GM12878 (cell line): Measurements from ENCODE around the gene STXBP1. TPM values are rescaled to one million over a fixed set of nuclear protein-coding genes. Genes with fewer than 3 reads are reported as not detected.

Source experiments
- ATAC-seq: fragments of 200-7000 bp; cut with Tn5 transposase; 3 replicates; pipeline ENCODE4 v1.9.1; 2020; ENCODE audit warnings: mild to moderate bottlenecking, moderate library complexity
- BruUV-seq: library from RNA; stranded (reverse); fragments of 400-500 nt; replicated peaks from 2 replicates; lab custom pipeline; 2021; lab: Mats Ljungman, UMichigan
- CTCF ChIA-PET: fragments of 300-600 bp; sonication (Branson Sonifier 250); formaldehyde crosslinking; extraction: SDS; loops from one replicate; lab custom pipeline; 2021; ENCODE audit warnings: inconsistent platforms; lab: Yijun Ruan, JAX
- POLR2A ChIA-PET: fragments of 350-600 bp; formaldehyde crosslinking; extraction: SDS; loops from one replicate; lab custom pipeline; 2021; ENCODE audit warnings: inconsistent platforms; lab: Charles Lee
- RAD21 ChIA-PET: fragments of 300-600 bp; sonication (Branson Sonifier 250); formaldehyde crosslinking; loops from one replicate; lab custom pipeline; 2023; ENCODE audit warnings: antibody characterized with exemption; ENCODE audit not compliant: unreplicated experiment; lab: Charles Lee
- SMC1A ChIA-PET: fragments of 300-600 bp; sonication (Branson Sonifier 250); formaldehyde crosslinking; loops from one replicate; lab custom pipeline; 2023; ENCODE audit not compliant: unreplicated experiment, uncharacterized antibody; lab: Charles Lee
- DNase-seq: peaks from one replicate; pipeline ENCODE4 v3.0.0-alpha.2; 2011; ENCODE audit warnings: low read depth, low spot score
- FAIRE-seq: peaks from 3 replicates; lab custom pipeline; 2011; peaks lifted over from hg19 to GRCh38; lab: Jason Lieb, UNC
- H2AFZ ChIP-seq: 2 replicates; pipeline ENCODE4 v1.6.0; 2011; ENCODE audit warnings: low read depth, low read length, control low read depth; ENCODE audit not compliant: control insufficient read depth
- H3K27ac ChIP-seq: 2 replicates; pipeline ENCODE4 v1.5.1; 2011; ENCODE audit warnings: control low read depth; ENCODE audit not compliant: control insufficient read depth, insufficient read depth
- H3K27me3 ChIP-seq, 2 experiments: replicated peaks in 1 of 2; 2 replicates each; pipeline versions ENCODE4 v1.6.0 to v1.6.1; 2011; ENCODE audit warnings: low read length in 1 of 2; ENCODE audit not compliant: control insufficient read depth in 2 of 2, insufficient read depth in 2 of 2
- H3K36me3 ChIP-seq, 2 experiments: 2 replicates each; pipeline ENCODE4 v1.5.1; 2011; ENCODE audit warnings: low read length in 1 of 2; ENCODE audit not compliant: control insufficient read depth in 2 of 2, insufficient read depth in 2 of 2
- H3K4me1 ChIP-seq: 2 replicates; pipeline ENCODE4 v1.6.1; 2011; ENCODE audit warnings: mild to moderate bottlenecking, low read length, moderate library complexity, mixed read lengths; ENCODE audit not compliant: control insufficient read depth, insufficient read depth
- H3K4me2 ChIP-seq: 2 replicates; pipeline ENCODE4 v1.6.0; 2011; ENCODE audit warnings: control low read depth; ENCODE audit not compliant: control insufficient read depth, insufficient read depth
- H3K4me3 ChIP-seq: fragments of 200-600 bp; sonication (generic); 2 replicates; pipeline ENCODE4 v1.5.1; 2016
- H3K79me2 ChIP-seq: 2 replicates; pipeline ENCODE4 v1.6.0; 2011; ENCODE audit warnings: low read length; ENCODE audit not compliant: control insufficient read depth, insufficient read depth
- H3K9ac ChIP-seq: 2 replicates; pipeline ENCODE4 v1.8.0; 2011; ENCODE audit warnings: low read length, control low read depth, mixed read lengths; ENCODE audit not compliant: control insufficient read depth, insufficient read depth
- H3K9me3 ChIP-seq: replicated peaks from 3 replicates; pipeline ENCODE4 v1.5.1; 2011; ENCODE audit warnings: mild to moderate bottlenecking, low read length; ENCODE audit not compliant: control insufficient read depth, insufficient read depth
- H4K20me1 ChIP-seq: 2 replicates; pipeline ENCODE4 v1.6.0; 2011; ENCODE audit not compliant: control insufficient read depth, insufficient read depth
- CHD2 ChIP-seq: IDR thresholded peaks from 2 replicates; pipeline ENCODE4 v1.6.1; 2011; ENCODE audit warnings: low read depth, low read length, improper control_type of control experiment, borderline replicate concordance
- DPF2 ChIP-seq: fragments of 450-650 bp; IDR thresholded peaks from 2 replicates; pipeline ENCODE4 v1.6.1; 2017; ENCODE audit warnings: mild to moderate bottlenecking
- GABPA ChIP-seq: IDR thresholded peaks from 2 replicates; pipeline ENCODE4 v1.6.1; 2014; ENCODE audit warnings: antibody characterized with exemption, low read depth, mild to moderate bottlenecking, inconsistent platforms
- GATAD2B ChIP-seq: fragments of 450-650 bp; conservative IDR thresholded peaks from 2 replicates; pipeline ENCODE4 v1.6.1; 2017; ENCODE audit warnings: low read depth, mild to moderate bottlenecking, moderate library complexity
- MTA2 ChIP-seq: fragments of 450-650 bp; IDR thresholded peaks from 2 replicates; pipeline ENCODE4 v1.6.1; 2016; ENCODE audit warnings: low read depth, mild to moderate bottlenecking, moderate library complexity
- MYB ChIP-seq: fragments of 150-350 bp; IDR thresholded peaks from 2 replicates; pipeline ENCODE4 v1.6.1; 2014; ENCODE audit warnings: mild to moderate bottlenecking, low read depth, low read length, borderline replicate concordance
- NFYA ChIP-seq: IDR thresholded peaks from 2 replicates; pipeline ENCODE4 v1.6.1; 2011; ENCODE audit warnings: low read depth, mild to moderate bottlenecking, low read length, improper control_type of control experiment, borderline replicate concordance
- RAD21 ChIP-seq: IDR thresholded peaks from 2 replicates; pipeline ENCODE4 v1.6.1; 2011; ENCODE audit warnings: mild to moderate bottlenecking, low read depth, low read length, moderate library complexity; ENCODE audit not compliant: insufficient read depth
- RCOR1 ChIP-seq: conservative IDR thresholded peaks from 2 replicates; pipeline ENCODE4 v1.6.1; 2012; ENCODE audit warnings: low read depth, low read length, improper control_type of control experiment
- RUNX3 ChIP-seq: IDR thresholded peaks from 2 replicates; pipeline ENCODE4 v1.6.1; 2012; ENCODE audit warnings: low read length, inconsistent platforms
- SPI1 ChIP-seq: IDR thresholded peaks from 2 replicates; pipeline ENCODE4 v1.6.1; 2011; ENCODE audit warnings: low read depth, mild to moderate bottlenecking, low read length, moderate library complexity, borderline replicate concordance; ENCODE audit not compliant: insufficient read depth
- ZBTB40 ChIP-seq: fragments of 450-650 bp; IDR thresholded peaks from 2 replicates; pipeline ENCODE4 v1.6.1; 2016; ENCODE audit warnings: mild to moderate bottlenecking, moderate library complexity, borderline replicate concordance
- WGBS: methylation state at CpG from one replicate; pipeline ENCODE4 v1.1.6; 2016; ENCODE audit warnings: low lambda C conversion rate; ENCODE audit not compliant: insufficient replicate concordance, insufficient coverage; ENCODE audit errors: missing lambda C conversion rate; 5-methylcytosine and 5-hydroxymethylcytosine counted together
- in situ Hi-C: fragments of 300-500 bp; cut with MboI; formaldehyde crosslinking; loops from 9 replicates; pipeline ENCODE4 v1.14.3; 2018; ENCODE audit warnings: mixed read lengths
- intact Hi-C: fragments of 100-400 bp; cut with micrococcal nuclease; formaldehyde crosslinking; loops from one replicate; pipeline ENCODE4 v1.14.2; 2022; ENCODE audit not compliant: unreplicated experiment
- polyA plus RNA-seq, 11 experiments: library from polyadenylated mRNA; depleted of rRNA in 4 of 11; unstranded in 6 of 11; stranded (reverse) in 5 of 11; fragments of >200 nt; fragmentation: Nextera tagmentation in 4 of 11; fragmentation: Illumina TruSeq in 1 of 11; extraction: Ambion mirVana in 4 of 11; extraction: Trizol in 1 of 11; gene quantifications; 1 replicate in 1 of 11; 2 replicates in 10 of 11; pipeline versions ENCODE4 v1.2.1 to v1.2.3, GENCODE V29; 2011 to 2016; ENCODE audit warnings: inconsistent platforms in 2 of 11, missing spikeins in 2 of 11, low read depth in 1 of 11
- total RNA-seq, 4 experiments: library from RNA; depleted of rRNA in 3 of 4; stranded (reverse); fragments of >200 nt in 3 of 4; fragmentation: Illumina TruSeq in 1 of 4; extraction: Trizol in 1 of 4; gene quantifications; 2 replicates each; pipeline versions ENCODE4 v1.2.1 to v1.2.3, GENCODE V29; 2013 to 2021
- TF ChIP-seq, protein P1 (sequence below): fragments of 450-650 bp; IDR thresholded peaks from 2 replicates; pipeline ENCODE4 v1.6.1; 2017; ENCODE audit warnings: antibody characterized with exemption, mild to moderate bottlenecking, moderate library complexity

STXBP1 gene
- total and polyA plus RNA-seq, 10 of the 15 experiments (the other 5 are each of a cell fraction or from before 2014, with no cell fraction given), result 0.08 to 0.85 (median 0.31) TPM; not detected in 3

GRCh38 chr9:127572961-127573721, 38.9 kb upstream of the STXBP1 start:
- ChIA-PET SMC1A (no interaction called here), CTCF (interaction anchor here (1.0 to 1.3 kb wide), 2 partner anchors 36 to 69 kb away, joined by 4 read pairs; no protein-coding TSS in a partner anchor), POLR2A (interaction anchor here (0.6 kb wide), 1 partner anchor 136 kb away, joined by 8 read pairs; no protein-coding TSS in a partner anchor), RAD21 (no interaction called here)
- Histone ChIP-seq H3K4me2 (no peak overlapping the region), H3K4me1 (peaks cover 12% of the 10 kb centered on the region), H2AFZ (no peak overlapping the region), H3K9ac (no peak overlapping the region), H3K36me3 (no peaks in the 10 kb centered on the region), H3K27me3 (peaks cover 0 to 3% of the 10 kb centered on the region in 2 experiments; a peak in 2 of 4 replicates), H3K4me3 (no peak overlapping the region), H3K79me2 (no peaks in the 10 kb centered on the region), H4K20me1 (no peaks in the 10 kb centered on the region), H3K9me3 (no peaks in the 10 kb centered on the region), H3K27ac (no peak overlapping the region)
- WGBS, result 47% methylated on average over 9 of the region's 9 CpGs
- no TSS peak for BruUV-seq
- ATAC-seq (no peak), DNase-seq (no peak), FAIRE-seq (no peak)
- in situ Hi-C loops, result no loop called here
- intact Hi-C loops, result no loop called here
- TF ChIP-seq RAD21 (no peak), RCOR1 (no peak), GABPA (no peak), RUNX3 (no peak), MYB (no peak), CHD2 (no peak), ZBTB40 (no peak), MTA2 (no peak), DPF2 (no peak), NFYA (no peak), SPI1 (no peak), GATAD2B (no peak)
- TF ChIP-seq, protein P1, sequence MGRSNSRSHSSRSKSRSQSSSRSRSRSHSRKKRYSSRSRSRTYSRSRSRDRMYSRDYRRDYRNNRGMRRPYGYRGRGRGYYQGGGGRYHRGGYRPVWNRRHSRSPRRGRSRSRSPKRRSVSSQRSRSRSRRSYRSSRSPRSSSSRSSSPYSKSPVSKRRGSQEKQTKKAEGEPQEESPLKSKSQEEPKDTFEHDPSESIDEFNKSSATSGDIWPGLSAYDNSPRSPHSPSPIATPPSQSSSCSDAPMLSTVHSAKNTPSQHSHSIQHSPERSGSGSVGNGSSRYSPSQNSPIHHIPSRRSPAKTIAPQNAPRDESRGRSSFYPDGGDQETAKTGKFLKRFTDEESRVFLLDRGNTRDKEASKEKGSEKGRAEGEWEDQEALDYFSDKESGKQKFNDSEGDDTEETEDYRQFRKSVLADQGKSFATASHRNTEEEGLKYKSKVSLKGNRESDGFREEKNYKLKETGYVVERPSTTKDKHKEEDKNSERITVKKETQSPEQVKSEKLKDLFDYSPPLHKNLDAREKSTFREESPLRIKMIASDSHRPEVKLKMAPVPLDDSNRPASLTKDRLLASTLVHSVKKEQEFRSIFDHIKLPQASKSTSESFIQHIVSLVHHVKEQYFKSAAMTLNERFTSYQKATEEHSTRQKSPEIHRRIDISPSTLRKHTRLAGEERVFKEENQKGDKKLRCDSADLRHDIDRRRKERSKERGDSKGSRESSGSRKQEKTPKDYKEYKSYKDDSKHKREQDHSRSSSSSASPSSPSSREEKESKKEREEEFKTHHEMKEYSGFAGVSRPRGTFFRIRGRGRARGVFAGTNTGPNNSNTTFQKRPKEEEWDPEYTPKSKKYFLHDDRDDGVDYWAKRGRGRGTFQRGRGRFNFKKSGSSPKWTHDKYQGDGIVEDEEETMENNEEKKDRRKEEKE, result no peak
